Lung microvascular endothelial cell (primary cell): ENCODE measurements around the gene MYH8. TPM values are rescaled to one million over a fixed set of nuclear protein-coding genes. Genes with fewer than 3 reads are reported as not detected.

Experiments used
- DNase-seq, 2 donors: peaks; one replicate each; pipeline versions ENCODE4 v3.0.0 to v3.0.0-alpha.2; 2010; ENCODE audit warnings: low read depth in 2 of 2
- total RNA-seq: library from RNA; depleted of rRNA; stranded (reverse); fragments of >200 nt; gene quantifications from 2 replicates; pipeline ENCODE4 v1.2.1, GENCODE V29; 2014

The MYH8 gene
- total RNA-seq, 1 donor from 2014 or later: not detected

DNA sequence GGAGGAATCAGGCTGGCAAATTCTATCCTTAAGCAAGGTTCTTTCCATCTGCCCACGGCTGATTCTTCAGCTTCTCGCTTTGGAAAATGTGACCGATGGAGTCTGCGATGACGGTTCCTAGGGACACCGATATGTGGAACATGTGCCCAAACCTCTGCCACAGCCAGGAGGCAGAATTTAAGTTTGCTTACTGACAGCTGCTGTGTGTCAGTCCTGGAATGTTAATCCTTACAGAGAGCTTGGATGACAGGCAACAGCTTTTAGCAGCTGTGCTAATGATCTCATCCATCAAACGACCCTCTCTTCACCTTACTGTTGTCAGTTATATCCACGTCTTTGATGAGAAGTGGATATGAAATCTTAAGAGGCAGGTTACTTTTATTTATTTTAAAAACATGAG lies 37.6 kb downstream of the MYH8 start:
- no peak for DNase-seq

GRCh38 chr17:10380631-10381408 lies 40.9 kb downstream of the MYH8 start:
- no peak for DNase-seq

GRCh38 chr17:10372906-10373305 lies 48.8 kb downstream of the MYH8 start, which contains the start of gene MYH13:
MYH13 (minus strand) TSS chr17:10373006; CDS start chr17:10364530, 8,476 bp downstream.
- no peak for DNase-seq

DNA sequence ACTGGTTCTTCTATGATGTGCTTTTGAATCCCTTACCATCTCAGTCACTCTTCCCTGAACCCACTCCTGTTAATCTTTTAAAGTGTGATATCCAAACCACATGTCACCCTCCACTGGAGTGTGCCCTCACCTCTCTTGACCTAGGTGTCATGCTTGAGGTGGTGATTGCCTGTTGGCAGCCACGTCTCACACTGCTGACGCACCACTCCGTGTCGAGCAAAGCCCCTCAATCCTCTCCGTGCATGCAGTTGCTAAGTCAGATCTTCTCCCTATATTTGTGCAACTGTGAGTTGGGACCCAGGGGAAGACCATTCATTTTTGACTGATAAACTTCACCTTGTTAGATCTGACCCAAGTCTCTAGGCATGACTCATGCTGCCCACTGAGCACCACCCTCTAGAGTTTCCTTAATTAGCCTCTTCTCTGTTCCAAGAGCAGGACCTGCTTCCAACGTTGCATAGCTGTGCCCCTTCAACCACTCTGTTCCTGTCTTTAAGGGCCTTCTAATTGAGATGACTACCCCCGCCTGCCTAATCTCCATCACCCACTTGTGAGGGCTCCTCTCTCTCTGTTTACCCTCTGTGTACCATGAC lies 51.6 kb downstream of the MYH8 start:
- DNase-seq: no peak

DNA sequence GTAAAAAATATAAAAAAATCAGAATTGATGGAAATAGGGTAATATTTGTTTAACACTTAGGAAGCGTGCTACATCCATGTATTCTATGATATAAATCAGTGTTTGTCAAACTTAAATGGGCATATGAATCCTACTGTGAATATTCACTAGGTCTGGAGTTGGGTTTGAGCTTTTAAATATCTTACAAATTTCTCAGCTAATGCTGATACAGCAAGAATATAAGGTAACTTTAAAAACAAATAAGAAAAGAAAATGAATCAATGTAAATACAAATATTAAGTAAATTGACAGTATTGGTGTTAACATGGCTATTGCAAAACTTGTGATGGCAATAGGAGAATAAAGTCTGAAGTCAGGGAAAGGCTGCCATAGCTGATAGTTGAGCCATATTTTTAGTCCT lies 52.5 kb downstream of the MYH8 start:
- no peak for DNase-seq

- no peak for DNase-seq
Observed at GRCh38 chr17:10368561-10368960, 53.2 kb downstream of the MYH8 start.

DNA sequence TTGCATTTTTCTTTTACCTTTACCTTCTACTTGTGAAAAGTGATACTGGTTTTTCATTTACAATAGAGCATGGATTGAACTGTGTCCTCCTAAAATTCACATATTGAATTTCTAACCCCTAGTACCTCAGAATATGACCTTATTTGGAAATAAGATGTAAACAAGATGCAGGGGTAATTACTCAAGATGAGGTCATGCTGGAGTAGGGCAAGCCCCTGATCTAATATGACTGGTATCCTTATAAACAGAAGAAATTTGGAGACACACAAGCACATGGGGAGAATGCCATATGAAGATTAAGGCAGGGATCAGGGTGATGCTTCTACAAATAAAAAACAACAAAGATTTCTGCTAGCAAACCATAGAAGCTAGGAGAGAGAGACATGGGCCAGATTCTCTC lies 61.2 kb downstream of the MYH8 start:
- DNase-seq: no peak

GRCh38 chr17:10357768-10358167 lies 64.0 kb downstream of the MYH8 start:
- peak in 1 of 2 donors; percentile 12 for DNase-seq

GRCh38 chr17:10354651-10355050 lies 67.1 kb downstream of the MYH8 start:
- no peak for DNase-seq

DNA sequence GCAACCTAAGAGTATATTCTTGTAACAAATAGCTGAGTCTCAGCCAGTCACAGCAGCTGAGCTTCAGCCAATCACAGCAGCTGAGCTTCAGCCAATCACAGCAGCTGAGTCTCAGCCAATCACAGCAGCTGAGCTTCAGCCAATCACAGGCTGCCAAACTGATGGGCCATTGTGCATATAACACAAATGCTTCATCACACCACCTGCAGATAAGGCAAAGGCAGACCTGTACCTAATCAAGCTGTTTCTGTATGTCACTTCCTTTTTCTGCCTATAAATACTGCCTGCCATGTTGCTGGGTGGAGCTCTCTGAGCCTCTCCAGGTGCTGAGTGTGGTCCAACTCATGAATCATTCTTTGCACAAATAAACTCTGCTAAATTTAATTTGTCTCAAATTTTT lies 68.9 kb downstream of the MYH8 start:
- DNase-seq: no peak

- DNase-seq: peak in 1 of 2 donors; percentile 5
Observed at GRCh38 chr17:10349403-10349802, 72.3 kb downstream of the MYH8 start.

DNA sequence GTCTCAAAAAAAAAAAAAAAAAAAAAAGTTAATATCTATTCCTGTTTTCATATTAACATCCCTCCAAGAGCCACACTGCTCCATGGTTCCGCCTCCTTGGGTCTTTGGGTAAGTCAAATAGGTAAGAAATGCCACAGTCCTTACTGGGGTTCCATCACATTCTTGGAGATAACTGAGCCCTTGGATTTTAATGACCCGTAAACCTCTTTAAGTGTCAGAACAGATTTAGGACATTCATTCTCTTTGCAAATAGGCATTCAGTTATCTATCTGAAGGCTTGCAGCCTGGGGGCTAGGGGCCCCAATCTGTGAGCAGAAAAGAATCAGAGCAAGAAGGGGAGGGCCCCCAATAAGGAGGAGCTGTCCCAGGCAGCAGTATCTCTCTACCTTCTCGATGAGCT lies 76.9 kb downstream of the MYH8 start:
- DNase-seq: no peak

Other genes starting within 250 kb of the MYH8 start
- gene GAS7, start 223.3 kb downstream of the MYH8 start, total RNA-seq: 1.5 and 3.0 TPM in 2 replicates
- gene MYH13, start 48.9 kb downstream of the MYH8 start, total RNA-seq: not detected in 2 replicates
- gene MYH4, start 47.6 kb upstream of the MYH8 start, total RNA-seq: not detected in 2 replicates
- gene MYH1, start 96.6 kb upstream of the MYH8 start, total RNA-seq: not detected in 2 replicates
- not detected in 2 replicates for gene MYH2, start 127.7 kb upstream of the MYH8 start, total RNA-seq
- gene MYH3, start 235.4 kb upstream of the MYH8 start, total RNA-seq: 0.22 and 0.40 TPM in 2 replicates